ENCODE data around the gene PCDHGA3. TPM values are rescaled to one million over a fixed set of nuclear protein-coding genes. Genes with fewer than 3 reads are reported as not detected.

The PCDHGA3 gene
- total and polyA plus RNA-seq, 2 donors (not counting 3 experiments of a cell fraction or from before 2014, with no cell fraction given) = 0.88 to 1.1 TPM

DNA sequence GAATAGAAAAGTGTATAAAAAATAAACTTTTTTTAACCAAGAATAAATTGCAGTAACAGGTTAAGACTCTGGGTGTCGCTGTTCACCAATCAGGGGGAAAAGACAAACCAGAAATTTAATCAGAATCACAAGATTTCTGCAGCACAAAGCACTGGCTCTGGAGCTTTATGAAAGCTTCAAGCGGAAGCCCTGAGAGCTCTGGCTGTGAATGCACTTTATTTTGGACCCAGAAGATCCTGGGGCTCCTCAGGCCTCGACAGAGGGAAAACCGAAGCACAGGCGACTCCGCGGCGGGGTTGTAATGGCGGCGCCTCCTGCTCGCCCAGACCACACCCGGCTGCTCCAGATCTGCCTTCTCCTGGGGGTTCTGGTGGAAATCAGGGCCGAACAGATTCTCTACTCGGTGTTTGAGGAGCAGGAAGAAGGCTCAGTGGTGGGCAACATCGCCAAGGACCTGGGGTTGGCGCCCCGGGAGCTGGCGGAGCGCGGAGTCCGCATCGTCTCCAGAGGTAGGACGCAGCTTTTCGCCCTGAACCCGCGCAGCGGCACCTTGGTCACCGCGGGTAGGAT, 11.4 kb downstream of the PCDHGA3 start, which contains the start of gene PCDHGA4:
Gene PCDHGA4, plus strand, starts transcription at position 122 of the 570 bp plus-strand sequence. Its CDS starts 87 bp downstream, at position 209.
- Histone ChIP-seq H3K4me3 (replicated peaks in 1 of 3; ENCODE audit: insufficient read depth in 1 of 3, low read depth in 1 of 3, low read length in 3 of 3) (peak within 1 kb of the TSS; percentile 11 to 38 (median 33)), H3K36me3 (ENCODE audit: control insufficient read depth in 2 of 2, extremely low read depth in 1 of 2, insufficient read depth in 2 of 2, low read length in 2 of 2) (no peaks in the 10 kb centered on the region), H3K9me1 (replicated peaks; ENCODE audit: control insufficient read depth, extremely low read depth, insufficient read depth, low read length) (no peaks in the 10 kb centered on the region), H3K79me2 (ENCODE audit: control insufficient read depth, insufficient read depth, low read length) (no peaks in the 10 kb centered on the region), H4K20me1 (replicated peaks; ENCODE audit: control insufficient read depth, extremely low read depth, insufficient read depth, low read length) (no peaks in the 10 kb centered on the region), H3K4me2 (ENCODE audit: insufficient read depth, low read length) (peak within 1 kb of the TSS; percentile 38), H3K4me1 (ENCODE audit: control insufficient read depth, extremely low read depth, insufficient read depth, low read length) (no peaks in the 10 kb centered on the region), H2AFZ (ENCODE audit: low read depth, low read length) (peak within 1 kb of the TSS; percentile 73), H3K27ac (ENCODE audit: insufficient read depth, low read depth, low read length) (no peak within 1 kb of the TSS), H3K27me3 (ENCODE audit: control insufficient read depth in 2 of 2, insufficient read depth in 2 of 2, low read length in 2 of 2) (peaks cover 34 to 58% of the 10 kb centered on the region in 2 experiments), H3K9ac (replicated peaks; ENCODE audit: extremely low read depth, insufficient read depth, low read length) (no peak within 1 kb of the TSS), H3K9me3 (replicated peaks; ENCODE audit: control insufficient read depth, insufficient read depth, low read length) (no peaks in the 10 kb centered on the region)
- no peak for TF ChIP-seq MYC (IDR thresholded peaks at IDR 0.05; ENCODE audit: low read depth, low read length)
- no peak for TF ChIP-seq POLR2A (IDR thresholded peaks at IDR 0.05; ENCODE audit: low read depth, low read length)
- peak; percentile 33 to 54 for TF ChIP-seq CTCF (IDR thresholded peaks at IDR 0.05; ENCODE audit: extremely low read depth in 1 of 2, insufficient read depth in 1 of 2, low read depth in 1 of 2, low read length in 2 of 2)
- no peak for TF ChIP-seq POLR2AphosphoS5 (IDR thresholded peaks at IDR 0.05; ENCODE audit: insufficient read depth, low read depth, low read length)
- BruUV-seq (replicated peaks) = TSS peak; percentile 14
- intact Hi-C loops (cut with micrococcal nuclease) = loop anchor here (5.0 kb wide), 1 partner anchor 207 kb away; no protein-coding TSS in a partner anchor
- POLR2A ChIA-PET = no interaction called here
- dilution Hi-C loops (cut with MboI; ENCODE audit: extremely low pct_ligation_motif_present, low sequenced_read_pairs) = no loop called here
- FAIRE-seq (no peak), DNase-seq (ENCODE audit: low read depth, low spot score) (peak; percentile 34)
- CTCF ChIA-PET = interaction anchor here (0.6 to 3.0 kb wide), 20 partner anchors 9 to 212 kb away, joined by 3 to 25 read pairs (median 5); partner anchors contain the start of genes PCDHGA11, PCDHGA12, PCDHGA2 and PCDHGA3

DNA sequence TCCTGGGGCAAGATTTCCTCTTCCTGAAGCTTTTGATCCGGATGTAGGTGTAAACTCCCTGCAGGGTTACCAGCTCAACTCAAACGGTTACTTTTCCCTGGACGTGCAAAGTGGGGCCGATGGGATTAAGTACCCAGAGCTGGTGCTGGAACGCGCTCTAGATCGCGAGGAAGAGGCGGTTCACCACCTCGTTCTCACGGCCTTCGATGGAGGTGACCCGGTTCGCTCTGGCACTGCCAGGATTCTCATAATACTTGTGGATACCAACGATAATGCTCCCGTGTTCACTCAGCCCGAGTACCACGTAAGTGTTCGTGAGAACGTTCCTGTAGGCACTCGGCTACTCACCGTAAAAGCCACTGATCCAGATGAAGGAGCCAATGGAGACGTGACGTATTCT, 12.0 kb downstream of the PCDHGA3 start:
- dilution Hi-C loops (cut with MboI; ENCODE audit: extremely low pct_ligation_motif_present, low sequenced_read_pairs) = no loop called here
- no peaks in the 10 kb centered on the region for H3K79me2 ChIP-seq (ENCODE audit: control insufficient read depth, insufficient read depth, low read length)
- H3K9me3 ChIP-seq (replicated peaks; ENCODE audit: control insufficient read depth, insufficient read depth, low read length) = no peaks in the 10 kb centered on the region
- no peak overlapping the region for H3K9ac ChIP-seq (replicated peaks; ENCODE audit: extremely low read depth, insufficient read depth, low read length)
- H3K9me1 ChIP-seq (replicated peaks; ENCODE audit: control insufficient read depth, extremely low read depth, insufficient read depth, low read length) = no peaks in the 10 kb centered on the region
- H3K27ac ChIP-seq (ENCODE audit: insufficient read depth, low read depth, low read length) = no peak overlapping the region
- intact Hi-C loops (cut with micrococcal nuclease) = no loop called here
- no peak overlapping the region for H3K4me2 ChIP-seq (ENCODE audit: insufficient read depth, low read length)
- no peak overlapping the region for H3K4me3 ChIP-seq (replicated peaks in 1 of 3; ENCODE audit: insufficient read depth in 1 of 3, low read depth in 1 of 3, low read length in 3 of 3)
- ChIA-PET POLR2A (no interaction called here), CTCF (interaction anchor here (0.9 to 3.0 kb wide), 17 partner anchors 9 to 208 kb away, joined by 3 to 25 read pairs (median 5); partner anchors contain the start of genes PCDHGA11, PCDHGA12, PCDHGA2 and PCDHGA3)
- no peaks in the 10 kb centered on the region for H4K20me1 ChIP-seq (replicated peaks; ENCODE audit: control insufficient read depth, extremely low read depth, insufficient read depth, low read length)
- FAIRE-seq = no peak
- no peak overlapping the region for H2AFZ ChIP-seq (ENCODE audit: low read depth, low read length)
- DNase-seq (ENCODE audit: low read depth, low spot score) = no peak
- peaks cover 30 to 58% of the 10 kb centered on the region in 2 experiments for H3K27me3 ChIP-seq (ENCODE audit: control insufficient read depth in 2 of 2, insufficient read depth in 2 of 2, low read length in 2 of 2)
- no peaks in the 10 kb centered on the region for H3K36me3 ChIP-seq (ENCODE audit: control insufficient read depth in 2 of 2, extremely low read depth in 1 of 2, insufficient read depth in 2 of 2, low read length in 2 of 2)
- no TSS peak for BruUV-seq (replicated peaks)
- H3K4me1 ChIP-seq (ENCODE audit: control insufficient read depth, extremely low read depth, insufficient read depth, low read length) = no peaks in the 10 kb centered on the region
- no peak for TF ChIP-seq GATA2 (IDR thresholded peaks at IDR 0.05; ENCODE audit: insufficient read depth, insufficient read length, low read depth, low read length)
- TF ChIP-seq POLR2A (IDR thresholded peaks at IDR 0.05; ENCODE audit: low read depth, low read length) = no peak
- no peak for TF ChIP-seq MAX (IDR thresholded peaks at IDR 0.05; ENCODE audit: insufficient read depth, insufficient read length)
- TF ChIP-seq FOS (IDR thresholded peaks at IDR 0.05; ENCODE audit: borderline replicate concordance, insufficient read depth, low read length) = no peak
- no peak for TF ChIP-seq MYC (IDR thresholded peaks at IDR 0.05; ENCODE audit: low read depth, low read length)
- TF ChIP-seq JUN (IDR thresholded peaks at IDR 0.05; ENCODE audit: borderline replicate concordance, insufficient read depth, insufficient read length, low read depth) = no peak
- no peak for TF ChIP-seq POLR2AphosphoS5 (IDR thresholded peaks at IDR 0.05; ENCODE audit: insufficient read depth, low read depth, low read length)
- TF ChIP-seq EZH2 (IDR thresholded peaks at IDR 0.05; ENCODE audit: borderline replicate concordance, low read depth, low read length, severe bottlenecking) = no peak
- no peak for TF ChIP-seq CTCF (IDR thresholded peaks at IDR 0.05; ENCODE audit: extremely low read depth in 1 of 2, insufficient read depth in 1 of 2, low read depth in 1 of 2, low read length in 2 of 2)

Measured in endothelial cell of umbilical vein (primary cell).